ENCODE results near the gene GRIA3. TPM values are rescaled to one million over a fixed set of nuclear protein-coding genes. Genes with fewer than 3 reads are reported as not detected.
A peak's percentile ranks its signal among the peaks of the same experiment; 100 is the strongest.

GRIA3 gene
- total RNA-seq, 1 experiment from 2014 or later, result not detected

- no peak overlapping the region for H3K4me3 ChIP-seq (ENCODE audit: low read length)
- no peak overlapping the region for H3K27ac ChIP-seq (ENCODE audit: low read length)
- ChIA-PET CTCF (no interaction called here), POLR2A (ENCODE audit: unreplicated experiment) (interaction anchor here (0.6 kb wide), 1 partner anchor 607 kb away, joined by 3 read pairs; no protein-coding TSS in a partner anchor)
- H3K4me1 ChIP-seq (ENCODE audit: insufficient read depth, low read length), result no peaks in the 10 kb centered on the region
- H3K4me2 ChIP-seq (ENCODE audit: low read length), result no peak overlapping the region
- H3K9ac ChIP-seq (ENCODE audit: low read length), result no peak overlapping the region
- H3K9me3 ChIP-seq (ENCODE audit: low read length), result no peaks in the 10 kb centered on the region
- no peaks in the 10 kb centered on the region for H3K27me3 ChIP-seq (ENCODE audit: low read length)
- ATAC-seq (no peak), DNase-seq (no peak)
- no peaks in the 10 kb centered on the region for H4K20me1 ChIP-seq (ENCODE audit: low read length)
- no peaks in the 10 kb centered on the region for H3K79me2 ChIP-seq (ENCODE audit: low read length)
- no TSS peak for BruUV-seq (replicated peaks)
- H3F3A ChIP-seq (ENCODE audit: low read length, unreplicated experiment), result no peaks in the 10 kb centered on the region
- H3K9me2 ChIP-seq (replicated peaks; ENCODE audit: low read length), result no peaks in the 10 kb centered on the region
- no peak for TF ChIP-seq EZH2phosphoT487 (IDR thresholded peaks at IDR 0.05; ENCODE audit: borderline replicate concordance, low read length)
- TF ChIP-seq EZH2 (IDR thresholded peaks at IDR 0.05; ENCODE audit: low read length, unreplicated experiment), result no peak
- no peak for TF ChIP-seq CTCF (conservative IDR thresholded peaks at IDR 0.05; ENCODE audit: low read depth, low read length)
- H2AFZ ChIP-seq (ENCODE audit: low read length), result no peak overlapping the region
- H3K36me3 ChIP-seq (ENCODE audit: low read depth, low read length), result no peaks in the 10 kb centered on the region
- intact Hi-C loops (cut with micrococcal nuclease), result no loop called here
Observed at GRCh38 chrX:123320622-123321021, 136.5 kb downstream of the GRIA3 start.

GRCh38 chrX:123322536-123322935, 138.5 kb downstream of the GRIA3 start:
- no peaks in the 10 kb centered on the region for H3K27me3 ChIP-seq (ENCODE audit: low read length)
- intact Hi-C loops (cut with micrococcal nuclease), result no loop called here
- POLR2A ChIA-PET (ENCODE audit: unreplicated experiment), result no interaction called here
- no peaks in the 10 kb centered on the region for H3K4me1 ChIP-seq (ENCODE audit: insufficient read depth, low read length)
- no TSS peak for BruUV-seq (replicated peaks)
- no peaks in the 10 kb centered on the region for H3K9me3 ChIP-seq (ENCODE audit: low read length)
- TF ChIP-seq EZH2 (IDR thresholded peaks at IDR 0.05; ENCODE audit: low read length, unreplicated experiment) (no peak), EZH2phosphoT487 (IDR thresholded peaks at IDR 0.05; ENCODE audit: borderline replicate concordance, low read length) (no peak), CTCF (conservative IDR thresholded peaks at IDR 0.05; ENCODE audit: low read depth, low read length) (no peak)
- H4K20me1 ChIP-seq (ENCODE audit: low read length), result no peaks in the 10 kb centered on the region
- no peak overlapping the region for H2AFZ ChIP-seq (ENCODE audit: low read length)
- no peak overlapping the region for H3K9ac ChIP-seq (ENCODE audit: low read length)
- no peak for DNase-seq
- H3K4me2 ChIP-seq (ENCODE audit: low read length), result no peak overlapping the region
- no peak for ATAC-seq
- H3F3A ChIP-seq (ENCODE audit: low read length, unreplicated experiment), result no peaks in the 10 kb centered on the region
- no peaks in the 10 kb centered on the region for H3K9me2 ChIP-seq (replicated peaks; ENCODE audit: low read length)
- CTCF ChIA-PET, result no interaction called here
- H3K79me2 ChIP-seq (ENCODE audit: low read length), result no peaks in the 10 kb centered on the region
- H3K36me3 ChIP-seq (ENCODE audit: low read depth, low read length), result no peaks in the 10 kb centered on the region
- H3K27ac ChIP-seq (ENCODE audit: low read length), result no peak overlapping the region
- no peak overlapping the region for H3K4me3 ChIP-seq (ENCODE audit: low read length)

GRCh38 chrX:123324625-123325024, 140.5 kb downstream of the GRIA3 start:
- H3F3A ChIP-seq (ENCODE audit: low read length, unreplicated experiment), result no peaks in the 10 kb centered on the region
- H3K27me3 ChIP-seq (ENCODE audit: low read length), result no peaks in the 10 kb centered on the region
- CTCF ChIA-PET, result no interaction called here
- no TSS peak for BruUV-seq (replicated peaks)
- peak overlapping the region; percentile 7; the same call in 1 of the 2 replicates for H3K27ac ChIP-seq (ENCODE audit: low read length)
- POLR2A ChIA-PET (ENCODE audit: unreplicated experiment), result interaction anchor here (0.7 kb wide), 1 partner anchor 115 kb away, joined by 3 read pairs; no protein-coding TSS in a partner anchor
- no peaks in the 10 kb centered on the region for H4K20me1 ChIP-seq (ENCODE audit: low read length)
- TF ChIP-seq EZH2 (IDR thresholded peaks at IDR 0.05; ENCODE audit: low read length, unreplicated experiment) (no peak), EZH2phosphoT487 (IDR thresholded peaks at IDR 0.05; ENCODE audit: borderline replicate concordance, low read length) (no peak), CTCF (conservative IDR thresholded peaks at IDR 0.05; ENCODE audit: low read depth, low read length) (no peak)
- no peak overlapping the region for H3K9ac ChIP-seq (ENCODE audit: low read length)
- H2AFZ ChIP-seq (ENCODE audit: low read length), result no peak overlapping the region
- no peak overlapping the region for H3K4me3 ChIP-seq (ENCODE audit: low read length)
- H3K4me1 ChIP-seq (ENCODE audit: insufficient read depth, low read length), result no peaks in the 10 kb centered on the region
- peak; percentile 40; the same call in 1 of the 2 replicates for ATAC-seq
- no peaks in the 10 kb centered on the region for H3K79me2 ChIP-seq (ENCODE audit: low read length)
- no peak overlapping the region for H3K4me2 ChIP-seq (ENCODE audit: low read length)
- H3K36me3 ChIP-seq (ENCODE audit: low read depth, low read length), result no peaks in the 10 kb centered on the region
- H3K9me2 ChIP-seq (replicated peaks; ENCODE audit: low read length), result no peaks in the 10 kb centered on the region
- H3K9me3 ChIP-seq (ENCODE audit: low read length), result no peaks in the 10 kb centered on the region
- intact Hi-C loops (cut with micrococcal nuclease), result no loop called here
- DNase-seq, result peak; percentile 42
